Measurements from ENCODE around the gene C10orf105.
A peak's percentile ranks its signal among the peaks of the same experiment; 100 is the strongest.

The C10orf105 gene

DNA sequence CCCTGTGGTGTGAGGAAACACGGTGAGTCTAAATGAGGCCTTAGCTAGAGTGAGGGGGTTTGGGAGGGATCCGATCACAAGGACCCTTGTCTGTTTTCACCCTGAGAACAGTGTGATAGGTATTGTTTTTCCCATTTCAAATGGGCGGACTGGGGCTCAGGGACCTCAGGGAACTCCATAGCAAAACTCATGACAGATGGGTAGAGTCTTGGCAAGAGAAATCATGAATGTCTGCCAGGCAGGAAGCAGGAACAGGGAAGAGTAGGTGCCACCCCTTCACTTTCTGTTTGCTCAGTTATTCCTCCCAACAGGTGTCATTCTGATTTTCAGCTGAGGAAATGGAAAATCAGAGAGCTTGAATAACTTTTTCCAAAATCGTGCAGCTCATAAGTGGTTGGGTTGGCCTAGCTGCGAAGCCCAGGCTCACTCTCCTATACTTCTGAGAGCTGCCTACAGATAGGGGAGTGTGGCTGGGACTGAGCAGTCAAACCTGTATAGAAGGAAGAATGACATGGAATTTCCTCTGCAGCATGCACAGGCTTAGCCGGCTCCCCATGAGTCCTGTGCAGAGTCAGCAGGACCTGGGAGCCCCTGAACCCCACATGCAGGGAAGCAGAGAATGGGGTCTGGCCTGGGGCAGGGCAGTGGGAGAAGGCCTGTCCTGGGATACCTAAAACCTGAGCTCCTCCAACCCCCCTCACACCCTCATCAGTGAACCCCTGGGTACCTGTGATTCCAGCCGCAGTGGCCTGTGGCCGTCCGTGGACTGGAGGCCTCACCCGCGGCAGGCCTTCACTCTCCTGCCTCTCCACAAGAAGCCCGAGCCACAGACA, 17.6 kb upstream of the C10orf105 start:
- DNase-seq = no peak

DNA sequence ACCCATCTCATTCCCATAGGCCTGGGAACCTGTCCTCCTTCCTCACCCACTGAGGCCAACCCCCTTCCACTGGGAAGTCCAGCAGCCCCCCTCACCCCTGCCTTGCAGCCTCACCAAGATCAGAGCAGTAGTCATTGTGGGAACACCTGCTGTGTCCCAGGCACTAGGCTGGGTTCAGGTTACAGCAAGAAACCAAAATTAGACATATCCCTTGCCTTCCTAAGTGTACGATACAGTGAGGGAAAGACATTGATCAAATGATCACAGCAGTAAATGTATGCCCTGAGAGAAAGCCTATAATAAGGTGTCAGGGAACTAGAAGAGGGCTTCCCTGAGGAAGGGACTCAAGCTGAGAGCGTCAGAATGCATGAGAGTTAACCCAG, 17.0 kb upstream of the C10orf105 start:
- no peak for DNase-seq

DNA sequence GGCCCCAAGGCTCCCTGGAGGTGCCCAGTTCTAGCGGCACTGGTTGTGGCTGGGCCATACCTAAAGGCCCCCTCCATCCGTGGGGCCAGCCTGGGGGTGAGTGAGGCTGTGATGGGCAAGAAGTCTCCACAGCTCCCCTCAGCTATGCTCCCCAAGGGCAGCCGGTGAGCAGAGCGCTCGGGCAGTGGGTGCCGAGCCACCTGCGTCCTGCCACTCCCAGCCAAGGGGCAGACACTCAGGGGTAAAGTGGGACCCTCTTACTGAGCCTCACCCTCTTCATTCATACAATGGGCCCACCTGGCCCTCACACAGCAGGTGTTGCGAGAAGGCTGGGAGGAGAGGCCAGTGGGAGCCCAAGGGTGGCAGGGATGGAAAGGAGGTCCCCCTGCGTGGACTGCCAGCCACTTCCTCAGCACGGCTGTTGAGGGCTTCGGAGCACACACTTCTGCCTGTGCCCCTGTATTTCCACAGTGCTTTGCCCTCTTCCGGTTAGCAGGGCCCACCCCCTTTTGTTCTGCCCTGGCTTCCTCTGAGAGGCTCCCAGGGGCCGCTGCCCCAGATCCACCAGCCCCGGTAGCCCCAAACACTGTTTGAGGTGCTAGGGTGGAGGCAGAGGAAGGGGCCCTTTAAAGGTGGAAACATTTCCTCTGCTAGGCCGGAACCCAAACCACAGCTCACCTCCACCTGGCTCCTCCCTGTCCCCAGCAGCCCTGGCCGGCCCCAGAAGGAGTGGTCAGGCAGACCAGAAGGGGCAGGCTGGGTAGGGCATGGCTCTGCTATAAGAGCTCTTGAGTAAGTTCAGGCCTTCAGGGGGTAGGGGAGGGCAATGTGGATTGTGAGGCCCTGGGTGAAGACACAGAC, 16.4 kb upstream of the C10orf105 start:
- DNase-seq = no peak

DNA sequence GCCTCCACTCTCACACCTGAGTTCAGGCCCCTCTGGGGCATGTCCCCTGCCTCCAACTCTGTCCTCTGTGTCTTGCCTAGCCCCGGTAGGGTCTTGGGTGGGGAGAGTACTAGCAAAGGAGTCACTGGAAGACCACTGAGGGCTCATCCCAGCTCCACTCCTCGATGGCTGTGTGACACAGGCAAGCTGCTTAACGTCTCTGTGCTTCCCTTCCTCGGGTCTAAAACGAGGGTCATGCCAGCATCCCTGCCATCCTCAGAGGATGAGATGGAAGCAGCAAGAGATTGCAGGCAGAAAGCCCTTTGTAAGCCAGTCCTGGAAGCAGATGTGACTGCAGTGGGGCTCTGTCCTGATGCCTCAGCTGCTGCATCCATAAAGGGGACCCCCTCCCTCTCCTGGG, 15.2 kb upstream of the C10orf105 start:
- no peak for DNase-seq

DNA sequence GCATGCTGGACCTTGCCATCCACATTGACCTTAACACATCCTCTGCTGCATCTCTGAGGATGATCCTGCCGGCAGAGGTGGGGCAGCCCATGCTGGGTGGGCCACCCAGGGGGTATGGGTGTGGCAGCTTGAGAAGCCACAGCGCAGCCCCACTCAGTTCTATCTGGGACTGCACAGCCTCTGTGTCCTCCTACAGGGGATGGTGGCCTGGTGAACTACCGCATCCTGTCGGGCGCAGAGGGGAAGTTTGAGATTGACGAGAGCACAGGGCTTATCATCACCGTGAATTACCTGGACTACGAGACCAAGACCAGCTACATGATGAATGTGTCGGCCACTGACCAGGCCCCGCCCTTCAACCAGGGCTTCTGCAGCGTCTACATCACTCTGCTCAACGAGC, 12.2 kb upstream of the C10orf105 start:
- no peak for DNase-seq

DNA sequence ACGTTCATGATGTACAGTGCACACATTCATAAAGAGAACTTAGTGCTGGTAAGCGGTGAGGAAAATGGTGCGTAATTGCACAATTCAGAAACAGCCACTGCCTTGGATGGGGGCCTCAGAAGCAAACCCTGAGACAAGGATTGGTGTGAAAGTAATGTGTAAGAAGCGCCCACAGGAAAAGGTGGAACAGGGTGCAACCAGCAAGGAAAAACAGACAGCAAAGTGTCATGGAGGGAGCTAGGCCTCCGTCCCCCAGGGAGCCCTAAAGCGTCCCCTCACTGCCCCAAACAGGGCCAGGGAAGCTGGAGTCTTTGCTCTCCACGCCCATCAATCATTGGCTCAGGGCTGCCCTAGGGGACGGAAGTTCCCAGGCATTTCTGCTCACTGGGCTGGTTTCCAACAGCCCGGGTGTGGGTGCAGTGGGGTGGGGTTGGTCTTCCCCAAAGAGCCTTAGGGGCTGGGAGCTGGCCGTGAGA, 9.6 kb upstream of the C10orf105 start:
- DNase-seq = peak; percentile 70

DNA sequence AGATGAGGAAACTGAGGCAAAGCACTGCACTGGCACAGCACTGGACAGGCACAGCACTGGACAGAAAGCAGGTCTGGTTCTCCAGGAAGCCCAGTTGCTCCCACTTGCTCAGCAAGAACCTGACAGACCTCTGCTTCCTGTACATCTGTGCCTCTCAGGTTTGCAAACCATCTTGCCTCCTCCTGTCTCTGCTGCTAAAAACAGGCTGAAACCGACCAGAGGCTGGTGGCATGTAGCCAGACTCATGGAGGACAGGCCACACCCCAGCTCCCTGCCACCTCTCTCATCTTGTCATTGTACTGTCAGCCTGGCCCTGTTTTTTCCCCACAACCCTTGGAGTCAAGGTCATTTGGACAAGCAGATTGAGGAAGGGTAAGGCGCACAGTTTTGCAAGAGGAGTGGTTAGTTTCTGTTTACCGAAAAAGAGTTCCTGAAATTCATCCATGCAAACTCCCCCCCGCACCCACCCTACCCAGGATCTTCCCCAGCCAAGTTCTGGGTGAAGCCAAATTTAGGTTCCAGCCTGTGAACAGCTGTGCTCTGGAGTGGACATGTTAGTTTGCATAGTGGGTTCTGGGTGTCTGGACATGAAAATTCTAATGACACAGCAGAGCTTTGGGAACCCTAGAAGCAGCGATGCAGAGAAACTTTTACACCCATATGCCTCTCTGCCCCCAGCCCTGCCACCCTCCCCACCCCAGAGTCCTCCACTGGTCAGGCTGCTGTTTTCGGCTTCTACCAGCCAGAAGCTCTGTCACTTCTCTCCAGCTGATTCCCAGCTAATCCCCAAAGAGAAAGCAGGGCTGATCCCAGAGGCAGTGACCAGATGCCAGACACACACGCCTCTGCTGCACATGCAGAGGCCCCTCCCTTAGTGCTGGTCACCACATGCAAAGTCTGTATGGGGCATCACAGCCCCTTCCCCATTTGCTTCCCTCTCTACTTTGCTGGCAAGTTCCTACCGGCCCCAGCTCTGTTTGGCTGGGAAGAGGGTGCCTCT, 8.5 kb upstream of the C10orf105 start:
- peak; percentile 85 for DNase-seq

DNA sequence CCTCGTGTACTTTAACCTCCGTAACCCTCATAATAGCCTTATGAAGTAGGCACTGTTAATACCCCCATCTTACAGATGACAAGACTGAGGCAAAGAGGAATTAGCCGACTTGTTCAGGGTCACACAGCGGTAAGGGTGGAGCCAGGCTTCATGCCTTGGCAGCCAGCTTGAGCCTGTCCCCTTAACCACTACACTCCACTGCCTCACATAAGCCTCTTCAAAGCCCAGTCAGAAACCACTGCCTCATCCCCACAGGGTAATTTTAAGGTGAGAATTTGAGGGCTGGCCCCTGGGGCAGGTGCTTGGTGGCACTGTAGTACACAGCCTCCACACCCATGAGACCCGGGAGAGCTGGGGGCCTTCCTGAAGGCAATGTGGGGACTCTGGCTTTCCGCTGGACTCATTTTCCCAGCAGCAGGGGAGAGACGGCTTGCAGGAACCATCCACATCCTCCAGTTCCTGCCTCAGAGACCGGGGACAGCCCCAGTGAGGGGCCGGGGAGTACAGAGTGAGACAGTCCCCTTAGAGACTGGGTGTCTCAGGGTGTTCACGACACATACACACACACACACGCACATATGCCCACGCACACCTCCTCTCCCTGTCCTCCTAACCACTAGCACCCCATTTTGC, 7.6 kb upstream of the C10orf105 start:
- peak; percentile 54 for DNase-seq

DNA sequence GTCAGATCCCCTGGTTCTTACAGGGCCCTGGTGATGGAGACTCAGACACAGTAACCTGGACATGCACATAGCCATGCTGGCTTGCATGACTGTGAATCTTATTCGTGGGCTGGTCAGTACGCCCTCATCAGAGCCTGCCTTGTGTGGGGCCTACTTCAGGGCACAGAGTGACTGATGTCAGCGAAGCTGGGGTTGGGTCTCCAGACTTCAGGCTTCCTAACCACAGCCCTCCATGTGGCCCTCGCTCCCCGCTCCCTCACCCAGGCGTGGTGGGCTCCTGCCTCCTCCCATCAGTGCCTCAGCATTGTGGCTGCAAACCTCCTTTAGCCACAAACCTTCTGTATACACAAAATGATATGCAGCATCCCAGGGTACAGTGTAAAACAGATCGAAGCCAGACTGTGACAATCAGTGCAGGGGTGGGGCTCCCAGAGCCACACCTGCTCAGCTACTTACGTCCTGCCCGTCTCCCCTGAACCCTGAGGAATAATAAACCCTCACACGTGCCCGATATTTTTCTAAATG, 7.1 kb upstream of the C10orf105 start:
- DNase-seq = no peak

DNA sequence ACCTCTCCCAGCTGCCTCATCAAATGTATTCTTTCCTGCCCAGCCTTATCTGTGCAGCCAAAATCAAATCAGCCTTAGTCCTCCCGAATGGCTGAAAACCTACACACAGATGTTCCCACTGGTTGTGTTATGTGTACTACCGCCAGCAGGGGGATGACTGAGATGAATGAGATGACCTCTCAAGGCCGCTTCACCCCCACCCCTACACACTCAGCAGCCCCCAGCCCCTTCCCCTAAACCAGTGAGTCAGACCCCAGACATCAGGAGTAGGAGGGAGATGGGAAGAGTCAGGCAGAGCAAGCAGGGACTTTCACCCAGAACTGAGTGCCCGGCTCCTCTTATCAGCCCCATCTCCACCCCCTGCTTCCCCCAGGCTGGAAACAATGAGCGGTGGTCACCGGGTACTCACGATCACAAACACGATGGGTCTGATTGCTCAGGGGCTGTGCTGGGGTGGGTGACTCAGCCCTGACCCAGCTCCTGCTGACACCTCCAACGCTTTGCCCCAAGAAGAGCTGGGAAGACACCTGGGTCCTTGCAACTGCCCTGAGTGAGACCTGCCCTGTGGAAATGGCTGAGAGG, 6.5 kb upstream of the C10orf105 start:
- peak; percentile 78 for DNase-seq

DNA sequence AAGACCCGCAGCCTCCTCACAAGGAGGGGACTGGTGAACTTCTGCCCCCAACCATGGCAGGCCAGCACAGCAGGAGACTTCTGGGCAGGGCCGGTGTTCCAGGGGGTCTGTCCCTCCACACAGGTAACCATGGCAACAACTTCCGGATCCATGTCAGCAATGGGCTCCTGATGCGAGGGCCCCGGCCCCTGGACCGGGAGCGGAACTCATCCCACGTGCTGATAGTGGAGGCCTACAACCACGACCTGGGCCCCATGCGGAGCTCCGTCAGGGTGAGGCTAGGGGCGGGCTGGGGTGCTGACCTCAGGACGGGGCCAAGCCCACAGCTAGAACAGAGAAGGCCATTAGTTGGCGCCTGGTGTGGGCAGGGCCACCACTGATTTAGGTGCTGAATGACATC, 5.7 kb upstream of the C10orf105 start:
- DNase-seq = no peak

DNA sequence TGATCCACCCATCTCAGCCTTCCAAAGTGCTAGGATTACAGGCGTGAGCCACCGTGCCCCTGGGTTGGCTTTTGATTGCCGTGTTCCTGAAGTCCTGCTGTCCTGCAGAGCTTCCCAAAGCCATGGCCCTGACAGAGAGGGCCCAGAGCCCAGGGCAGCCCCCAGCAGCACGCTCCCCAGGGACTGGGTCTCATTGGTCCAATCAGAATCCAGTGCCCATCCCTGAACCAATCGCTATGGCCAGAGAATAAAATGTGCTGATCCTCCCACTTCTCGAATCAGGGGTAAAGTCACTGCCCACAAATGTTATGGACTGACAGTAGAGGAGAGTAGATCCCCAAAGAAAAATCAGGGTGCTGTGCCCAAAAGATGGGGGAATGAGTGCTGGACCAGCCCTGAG, 5.0 kb upstream of the C10orf105 start:
- DNase-seq = no peak

DNA sequence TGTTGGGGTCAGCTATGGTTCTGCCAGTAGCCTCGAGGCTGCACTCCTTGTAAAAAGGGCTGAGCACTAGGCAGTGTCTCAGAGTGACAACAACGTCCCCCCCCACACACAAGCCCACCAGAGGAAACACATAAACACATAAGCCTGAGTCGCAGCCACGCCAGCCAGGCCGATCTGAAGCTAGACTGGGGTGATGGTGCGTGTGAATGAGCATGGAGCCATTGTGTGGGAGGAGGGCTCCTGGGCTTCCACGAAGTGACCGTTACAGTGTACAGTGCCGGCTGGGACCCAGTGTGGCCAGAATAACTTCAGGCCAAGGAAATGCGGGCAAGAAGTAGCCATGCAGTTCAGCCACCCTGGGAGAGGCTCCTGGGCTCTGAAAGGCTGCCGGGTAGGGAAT, 3.7 kb upstream of the C10orf105 start:
- DNase-seq = no peak

DNA sequence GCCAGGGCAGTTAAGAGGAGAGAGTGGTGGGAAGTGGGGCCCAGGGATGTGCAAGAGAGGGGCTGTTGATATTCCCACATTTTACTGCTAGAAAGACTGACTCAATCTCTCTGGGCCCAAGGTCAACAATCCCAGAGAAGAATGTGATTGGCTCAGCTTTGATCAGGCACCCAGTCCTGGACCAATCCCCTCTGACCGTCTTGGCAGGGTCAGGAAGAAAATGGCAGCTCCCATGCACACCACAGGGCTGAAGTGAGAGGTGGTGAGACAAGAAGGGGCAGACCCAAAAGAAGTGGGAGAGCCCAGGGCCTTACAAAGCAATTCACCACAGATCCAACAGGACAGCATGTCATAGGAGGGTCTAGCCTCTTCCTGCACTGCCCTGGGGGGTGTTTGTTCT, 3.3 kb upstream of the C10orf105 start:
- no peak for DNase-seq

DNA sequence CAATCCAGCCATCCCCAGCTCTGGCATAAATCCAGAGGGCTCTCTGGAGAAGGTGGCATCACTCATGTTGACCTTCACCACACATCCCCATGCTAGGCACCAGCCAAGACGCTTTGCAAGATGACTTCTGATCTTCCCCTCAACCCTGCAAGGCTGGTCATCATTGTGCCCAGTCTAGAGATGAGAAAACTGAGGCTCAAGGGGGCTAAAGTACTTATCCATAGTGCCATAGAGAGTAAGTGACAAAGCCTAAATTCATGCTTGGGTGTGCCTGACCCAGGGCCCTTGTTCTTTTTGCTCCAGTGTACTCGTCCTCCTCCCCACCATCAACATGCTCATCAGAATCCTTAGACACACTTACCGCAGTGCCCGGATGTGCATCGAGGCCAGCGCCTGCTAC, 1.7 kb upstream of the C10orf105 start:
- no peak for DNase-seq

DNA sequence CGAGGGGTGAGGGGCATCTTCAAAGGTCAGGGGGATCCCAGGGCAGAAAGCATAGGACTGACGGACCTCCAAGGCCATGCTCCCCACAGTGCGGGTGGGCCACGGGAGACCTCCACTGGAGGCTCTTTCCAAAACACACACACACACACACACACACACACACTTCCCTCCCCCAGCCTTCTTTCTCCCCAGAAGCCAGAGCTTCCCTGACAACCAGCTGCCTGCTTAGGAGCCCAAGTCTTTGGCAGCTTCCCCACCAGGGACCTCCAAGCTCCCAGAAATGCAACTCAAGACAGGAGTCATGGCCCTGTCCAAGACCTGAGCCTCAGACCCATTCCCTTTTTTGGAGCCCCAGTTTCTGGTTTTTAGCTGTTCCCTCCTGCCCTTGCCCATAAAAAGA, 710 bp upstream of the C10orf105 start:
- no peak for DNase-seq

DNA sequence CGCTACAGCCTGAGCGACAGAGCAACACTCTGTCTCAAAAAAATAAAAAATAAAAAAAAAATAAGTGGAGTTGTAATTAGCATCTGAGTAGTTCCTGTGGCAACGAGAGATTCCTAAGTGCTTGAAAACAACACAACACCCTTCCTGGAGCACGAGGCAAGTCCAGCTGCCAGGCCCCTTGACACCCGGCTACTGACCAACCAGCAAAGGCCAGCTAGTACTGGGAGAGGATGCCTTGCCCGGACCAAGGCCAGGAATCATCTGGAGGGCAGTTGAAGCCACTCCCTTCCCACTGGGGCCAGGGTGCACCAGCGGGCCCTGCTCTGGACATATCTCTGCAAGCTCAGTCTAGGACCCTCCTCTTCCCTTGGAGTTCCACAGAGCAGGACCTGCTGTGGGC, 536 bp downstream of the C10orf105 start:
- DNase-seq = no peak

DNA sequence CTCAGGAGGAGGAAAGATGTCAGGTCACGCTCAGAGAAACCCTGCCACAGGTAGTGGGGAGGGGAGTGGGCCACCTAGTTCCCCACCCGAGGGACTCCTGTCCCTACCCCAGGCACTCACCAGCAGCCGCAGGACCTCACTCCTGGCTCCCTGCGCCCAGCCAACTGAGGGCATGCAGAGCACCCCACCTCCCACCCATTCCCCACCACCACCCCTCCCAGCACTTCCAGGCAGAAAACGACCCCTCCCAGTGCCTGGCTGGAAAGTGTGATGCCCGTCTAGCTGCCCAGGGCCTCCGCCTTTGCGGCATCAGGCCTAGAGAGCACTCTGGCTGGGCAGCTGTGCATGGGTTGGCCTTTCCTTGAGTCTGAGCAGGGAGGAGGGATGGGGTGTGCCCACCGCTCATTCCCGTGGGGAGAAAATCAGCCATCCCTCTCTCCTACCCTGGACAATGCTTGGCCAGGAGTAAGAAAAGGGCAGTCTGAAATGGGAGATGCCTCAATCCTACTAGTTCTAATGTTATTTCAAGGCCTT, 1.3 kb downstream of the C10orf105 start:
- no peak for DNase-seq

DNA sequence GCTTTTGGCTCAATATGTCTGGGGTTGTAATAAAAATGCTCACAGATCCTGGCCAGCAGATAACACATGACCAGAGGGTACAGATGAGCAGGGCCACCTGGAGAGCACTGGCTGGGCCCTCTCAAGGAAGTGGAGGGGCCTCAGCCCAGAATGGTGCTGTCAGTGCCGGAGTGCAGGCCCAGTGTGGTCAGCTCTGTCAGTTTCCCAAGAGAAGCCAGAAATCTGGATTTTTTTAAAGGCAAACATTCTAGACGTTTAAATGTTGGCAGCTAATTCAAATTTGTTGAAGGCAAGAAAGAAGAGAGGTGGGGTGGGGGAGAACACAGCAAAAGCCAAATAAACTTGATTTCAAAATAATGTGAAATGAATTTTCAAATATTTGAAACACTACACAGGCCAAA, 2.0 kb downstream of the C10orf105 start:
- DNase-seq = no peak

DNA sequence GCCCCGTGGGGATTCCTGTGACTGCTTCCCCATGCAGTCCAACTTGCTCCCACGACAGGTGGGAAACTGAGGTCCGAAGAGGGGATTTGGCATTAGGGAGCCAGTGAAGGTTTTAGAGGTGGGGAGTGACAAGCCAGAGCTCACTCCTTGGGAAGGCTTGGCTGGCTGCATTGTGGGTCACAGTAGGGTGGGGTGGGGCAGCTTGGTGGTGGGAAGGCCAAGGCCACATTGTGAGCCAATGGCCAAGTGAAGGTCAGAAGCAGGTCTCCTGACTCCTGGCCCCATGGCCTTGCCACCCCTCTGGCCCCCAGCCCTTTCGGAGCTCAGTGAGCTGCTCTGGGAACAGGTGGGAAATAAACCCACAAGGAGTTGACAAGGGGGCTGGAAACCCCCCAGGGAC, 2.5 kb downstream of the C10orf105 start:
- no peak for DNase-seq

DNA sequence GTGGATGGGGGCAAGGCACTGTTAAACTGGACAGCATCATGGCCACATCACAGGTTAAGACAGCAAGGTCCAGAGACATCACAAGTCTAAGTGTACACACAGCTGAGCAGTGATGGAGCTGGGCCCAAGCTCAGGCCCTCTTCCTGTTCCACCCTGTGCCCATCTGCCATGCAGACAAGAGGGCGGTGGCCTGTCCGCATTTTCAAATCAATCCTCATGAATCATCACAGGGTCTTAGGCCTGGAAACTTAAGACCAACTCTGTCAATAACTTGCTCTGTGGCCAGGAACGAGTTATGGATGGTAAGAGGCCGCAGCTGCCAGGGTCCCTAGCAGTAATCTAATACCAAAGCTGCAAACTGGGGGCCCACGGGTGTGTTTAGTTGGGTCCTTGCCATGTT, 3.2 kb downstream of the C10orf105 start:
- no peak for DNase-seq
